Esophagus muscularis mucosa (tissue), 4 donors: Measurements from ENCODE around the gene LUZP1.

Experiments used
- CTCF ChIP-seq, 3 experiments: fragments of 200-600 bp in 2 of 3; fragments of 450-650 bp in 1 of 3; sonication (generic) in 2 of 3; IDR thresholded peaks; one replicate each; pipeline ENCODE4 v1.5.1; 2017 to 2019; ENCODE audit warnings: antibody characterized with exemption in 3 of 3, mild to moderate bottlenecking in 2 of 3, moderate library complexity in 1 of 3
- EP300 ChIP-seq: sonication (generic); formaldehyde crosslinking; IDR thresholded peaks from one replicate; pipeline ENCODE4 v1.6.1; 2017; ENCODE audit warnings: antibody characterized with exemption
- POLR2A ChIP-seq: fragments of 450-650 bp; IDR thresholded peaks from one replicate; pipeline ENCODE4 v1.6.1; 2017; ENCODE audit warnings: antibody characterized with exemption, moderate library complexity, mild to moderate bottlenecking, low read depth
- POLR2AphosphoS5 ChIP-seq, 2 donors: sonication (generic); formaldehyde crosslinking; IDR thresholded peaks; one replicate each; pipeline ENCODE4 v1.6.1; 2017; ENCODE audit warnings: antibody characterized with exemption in 2 of 2

- TF ChIP-seq POLR2A (no peak), CTCF (IDR thresholded peaks at IDR 0.05) (no peak), EP300 (no peak), POLR2AphosphoS5 (IDR thresholded peaks at IDR 0.05) (no peak)
These were observed 41.1 kb upstream of the LUZP1 start for GRCh38 chr1:23209770-23210169.
